ENCODE data around the gene GOLGB1. TPM values are rescaled to one million over a fixed set of nuclear protein-coding genes. Genes with fewer than 3 reads are reported as not detected.
A peak's percentile ranks its signal among the peaks of the same experiment; 100 is the strongest.

Gene GOLGB1
- total and polyA plus RNA-seq, 10 of the 15 experiments (the other 5 are each of a cell fraction or from before 2014, with no cell fraction given): 7.4 to 34.5 (median 21.8) TPM

- TF ChIP-seq CTCF (IDR thresholded peaks at IDR 0.05 in 2 of 3, conservative IDR thresholded peaks at IDR 0.05 in 1 of 3; ENCODE audit: control insufficient read depth in 2 of 3, extremely low read depth in 1 of 3, insufficient read depth in 1 of 3, low read depth in 3 of 3, low read length in 3 of 3): no peak
- no peak for TF ChIP-seq STAT3 (IDR thresholded peaks at IDR 0.05; ENCODE audit: low read depth, low read length)
- TF ChIP-seq GATAD2B (conservative IDR thresholded peaks at IDR 0.05; ENCODE audit: low read depth): no peak
- no peak for TF ChIP-seq CHD1 (IDR thresholded peaks at IDR 0.05; ENCODE audit: low read depth, low read length)
- peak; percentile 19; the same call in 1 of the 2 replicates for TF ChIP-seq CREM (IDR thresholded peaks at IDR 0.05; ENCODE audit: low read depth)
- no peak; the same call in 1 of the 2 replicates for TF ChIP-seq MTA2 (IDR thresholded peaks at IDR 0.05; ENCODE audit: low read depth)
- TF ChIP-seq HDAC6 (IDR thresholded peaks at IDR 0.05; ENCODE audit: unreplicated experiment): no peak
- no peak; the same call in 1 of the 2 replicates for TF ChIP-seq ZBTB40 (IDR thresholded peaks at IDR 0.05; ENCODE audit: borderline replicate concordance)
- TF ChIP-seq CEBPB (IDR thresholded peaks at IDR 0.05; ENCODE audit: borderline replicate concordance in 1 of 2, low read depth in 2 of 2, low read length in 2 of 2): no peak
- TF ChIP-seq MYC (IDR thresholded peaks at IDR 0.05; ENCODE audit: insufficient read depth, insufficient read length, insufficient replicate concordance, low read length, severe bottlenecking): no peak
- peak; percentile 48; the same call in 1 of the 2 replicates for TF ChIP-seq SMARCA5 (IDR thresholded peaks at IDR 0.05)
- TF ChIP-seq RBBP5 (conservative IDR thresholded peaks at IDR 0.05): no peak
- TF ChIP-seq NR2F1 (conservative IDR thresholded peaks at IDR 0.05): no peak
- TF ChIP-seq SIN3A (IDR thresholded peaks at IDR 0.05; ENCODE audit: low read depth, low read length): no peak
- TF ChIP-seq BHLHE40 (IDR thresholded peaks at IDR 0.05; ENCODE audit: borderline replicate concordance in 1 of 2, low read depth in 2 of 2, low read length in 1 of 2): no peak
- no peak for TF ChIP-seq BRCA1 (IDR thresholded peaks at IDR 0.05; ENCODE audit: low read depth, low read length)
- no peak for TF ChIP-seq TAF1 (IDR thresholded peaks at IDR 0.05; ENCODE audit: borderline replicate concordance, low read depth, low read length)
- TF ChIP-seq TARDBP (IDR thresholded peaks at IDR 0.05; ENCODE audit: borderline replicate concordance): no peak
- TF ChIP-seq EP300 (IDR thresholded peaks at IDR 0.05; ENCODE audit: borderline replicate concordance in 1 of 2, control insufficient read depth in 1 of 2, low read depth in 2 of 2, low read length in 2 of 2): 0 out of 4 replicates have a peak, but pooled peaks have one; percentile 16 to 21
- TF ChIP-seq NR2C2 (IDR thresholded peaks at IDR 0.05; ENCODE audit: borderline replicate concordance, control insufficient read depth, insufficient read length, low read depth): no peak
- TF ChIP-seq USF1 (IDR thresholded peaks at IDR 0.05; ENCODE audit: borderline replicate concordance, extremely low read length, insufficient read depth, low read depth, low read length): no peak
Measured at GRCh38 chr3:121654493-121655385, 94.8 kb downstream of the GOLGB1 start (continued).

All from GM12878 (cell line).